HG02870 (cell line): ENCODE data around the gene WNT1.

Experiments used
- ATAC-seq: cut with Tn5 transposase; IDR thresholded peaks from one replicate; pipeline ENCODE4 v1.9.1; 2021; ENCODE audit warnings: mild to moderate bottlenecking, moderate library complexity; ENCODE audit not compliant: unreplicated experiment

The WNT1 gene

GRCh38 chr12:49026678-49027480, 48.8 kb downstream of the WNT1 start:
- no peak for ATAC-seq

DNA sequence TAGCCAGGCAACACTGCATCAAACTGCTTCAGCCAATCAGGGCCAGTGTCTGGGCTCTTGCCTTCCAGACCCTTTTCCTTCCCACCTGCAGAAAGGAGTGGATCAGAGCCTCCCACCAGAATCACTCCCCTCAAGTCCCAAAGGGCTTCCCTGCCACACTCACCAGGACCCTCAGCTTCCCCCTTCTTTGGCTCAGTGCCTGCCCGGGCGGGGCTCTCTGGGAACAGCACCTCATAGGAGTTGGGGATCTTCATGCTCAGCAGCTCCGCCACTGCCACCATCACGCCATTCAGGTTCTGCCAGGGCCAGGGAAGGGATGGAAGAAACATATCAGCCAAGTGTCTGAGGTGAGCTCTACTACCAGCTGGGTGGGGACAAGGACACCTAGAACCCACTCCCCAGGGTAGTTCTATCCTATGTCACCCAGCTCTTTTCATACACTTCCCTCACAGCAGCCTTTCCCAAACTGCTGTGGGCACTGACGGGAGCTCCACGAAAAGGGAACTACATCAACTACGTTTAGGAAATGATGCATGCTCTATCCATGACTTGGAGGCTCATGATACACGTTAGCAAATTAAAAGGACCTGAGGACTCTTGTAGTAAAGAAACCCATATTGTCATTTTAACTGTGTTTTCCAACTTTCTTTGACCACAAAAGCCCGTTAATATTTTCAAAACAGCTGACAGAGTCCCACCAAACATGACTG, 49.9 kb downstream of the WNT1 start:
- ATAC-seq = no peak

DNA sequence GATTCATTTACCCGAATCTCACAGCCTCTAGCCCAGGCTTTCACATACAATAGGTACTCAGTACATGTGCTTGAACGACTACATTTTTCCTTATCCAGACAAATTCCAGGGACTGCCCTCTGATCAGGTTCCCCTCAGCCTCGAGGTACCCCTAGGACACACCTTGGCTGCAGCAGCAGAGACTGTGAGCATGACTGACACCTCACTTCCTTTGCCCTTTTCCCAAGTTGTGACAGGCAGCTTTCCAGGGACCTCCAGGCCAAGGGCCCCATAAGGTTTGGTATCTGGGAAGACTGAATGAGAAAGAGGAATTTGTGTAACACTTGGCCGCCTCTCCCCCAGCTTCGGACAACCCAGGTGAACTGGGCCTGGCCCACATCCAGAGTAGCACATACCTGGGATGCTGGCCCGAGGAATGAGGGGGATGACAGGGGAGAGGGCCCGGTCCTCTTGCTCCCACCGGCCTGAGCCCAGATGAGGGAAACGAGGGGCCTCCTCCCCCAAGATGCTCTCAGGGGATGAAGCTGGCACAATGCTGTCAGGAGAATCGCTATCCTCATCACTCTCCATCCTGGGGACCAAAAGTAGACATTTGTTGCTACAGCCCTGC, 50.6 kb downstream of the WNT1 start:
- ATAC-seq = no peak

- ATAC-seq = no peak
Observed at GRCh38 chr12:49030119-49030518, 52.0 kb downstream of the WNT1 start.

DNA sequence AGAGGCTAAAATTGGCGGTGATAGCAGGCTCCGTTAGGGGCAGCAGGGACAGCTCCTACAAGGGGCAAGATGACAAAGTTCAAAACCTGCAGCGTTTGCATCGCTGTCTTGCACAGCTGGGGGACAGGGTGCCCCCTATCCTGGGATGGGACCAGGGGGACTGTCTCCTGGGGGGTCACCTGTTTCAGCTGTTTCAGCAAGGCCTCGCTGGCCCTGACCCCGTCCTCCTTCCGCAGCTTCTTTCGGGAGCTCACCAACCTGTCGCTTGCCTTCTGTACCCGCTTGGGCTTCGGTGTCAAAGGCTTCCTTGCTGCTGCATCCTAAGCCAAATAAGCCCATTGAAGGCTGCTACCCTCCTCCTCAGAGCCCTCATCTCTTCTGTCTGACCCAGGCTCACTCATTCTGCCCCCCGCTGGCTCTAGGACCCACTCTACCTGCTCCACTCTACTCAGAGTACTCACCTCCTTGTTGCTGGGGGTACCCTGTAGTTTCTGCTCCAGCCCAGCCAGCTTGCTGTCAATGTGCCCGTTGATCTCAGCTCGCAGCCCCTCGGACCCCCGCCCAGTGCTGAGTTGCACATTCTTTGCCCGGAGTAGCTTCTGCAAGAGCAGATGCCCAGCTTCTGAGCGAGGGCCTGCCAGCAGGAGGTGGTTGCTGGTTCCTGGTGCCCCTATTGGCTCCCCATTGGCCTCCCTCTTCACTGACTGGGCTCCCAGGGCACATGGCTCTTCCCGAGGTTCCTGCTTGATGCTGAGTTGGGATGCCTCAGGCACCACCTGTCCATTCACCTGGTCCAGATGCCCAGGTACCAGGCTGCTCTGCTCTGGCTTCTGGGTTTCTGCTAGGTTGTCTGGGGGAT, 52.8 kb downstream of the WNT1 start:
- ATAC-seq = no peak

- no peak for ATAC-seq
Observed at GRCh38 chr12:49031573-49032161, 53.5 kb downstream of the WNT1 start.
